ENCODE results near the gene SMARCA4.
A peak's percentile ranks its signal among the peaks of the same experiment; 100 is the strongest.

SMARCA4 gene

DNA sequence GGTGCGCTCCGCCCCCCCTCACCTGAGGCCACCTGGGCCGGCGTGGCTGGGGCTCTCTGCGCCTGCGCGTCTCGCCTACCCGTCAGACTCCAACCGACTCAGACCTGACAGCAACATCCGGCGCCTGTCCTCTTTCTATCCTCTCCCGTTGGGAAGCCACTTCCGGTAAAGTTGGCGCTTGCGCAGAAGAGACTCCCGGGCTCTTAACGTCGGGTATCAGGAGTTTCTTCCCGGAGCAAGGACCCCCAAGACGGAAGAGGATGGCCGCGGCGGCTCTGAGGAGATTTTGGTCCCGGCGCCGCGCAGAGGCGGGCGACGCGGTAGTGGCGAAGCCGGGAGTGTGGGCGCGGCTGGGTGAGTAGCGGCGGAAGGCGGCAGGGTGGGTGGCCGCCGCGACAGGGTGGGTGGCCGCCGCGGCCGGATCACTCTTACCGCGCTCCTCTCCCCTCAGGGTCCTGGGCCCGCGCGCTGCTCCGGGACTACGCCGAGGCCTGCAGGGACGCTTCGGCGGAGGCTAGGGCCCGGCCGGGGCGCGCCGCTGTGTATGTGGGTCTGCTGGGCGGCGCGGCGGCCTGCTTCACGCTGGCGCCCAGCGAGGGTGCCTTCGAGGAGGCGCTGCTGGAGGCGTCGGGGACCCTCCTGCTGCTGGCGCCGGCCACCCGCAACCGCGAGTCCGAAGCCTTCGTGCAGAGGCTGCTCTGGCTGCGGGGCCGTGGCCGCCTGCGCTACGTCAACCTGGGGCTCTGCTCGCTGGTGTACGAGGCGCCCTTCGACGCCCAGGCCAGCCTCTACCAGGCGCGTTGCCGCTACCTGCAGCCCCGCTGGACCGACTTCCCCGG lies 32.0 kb upstream of the SMARCA4 start, which contains the start of the genes TIMM29 and YIPF2:
TIMM29 (plus strand) TSS at position 249 of the 839 bp plus-strand sequence; CDS start at position 261, 12 bp downstream.
YIPF2 (minus strand) TSS at position 77 of the 839 bp plus-strand sequence. CDS start 229 bp downstream, outside the sequence.
- no CpG with 5 or more reads among the region's 96 CpGs for WGBS (ENCODE audit: extremely low coverage, insufficient coverage, insufficient read length)

DNA sequence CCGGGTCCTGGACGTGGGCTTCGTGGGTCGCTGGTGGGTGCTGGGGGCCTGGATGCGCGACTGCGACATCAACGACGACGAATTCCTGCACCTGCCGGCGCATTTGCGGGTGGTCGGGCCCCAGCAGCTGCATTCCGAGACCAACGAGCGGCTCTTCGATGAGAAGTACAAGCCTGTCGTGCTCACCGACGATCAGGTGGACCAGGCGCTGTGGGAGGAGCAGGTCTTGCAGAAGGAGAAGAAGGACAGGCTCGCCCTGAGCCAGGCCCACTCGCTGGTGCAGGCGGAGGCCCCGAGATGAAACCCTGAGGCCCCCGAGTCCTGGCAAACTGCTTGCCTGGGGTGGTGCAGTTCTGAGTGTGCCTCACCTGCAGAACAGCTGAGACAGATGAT lies 31.4 kb upstream of the SMARCA4 start:
- no peak for DNase-seq
- Histone ChIP-seq H4K8ac (ENCODE audit: low read depth, low read length) (peak overlapping the region; percentile 86), H2AK5ac (ENCODE audit: low read length) (peak overlapping the region; percentile 88)

More for the DNA sequence above, 32.0 kb upstream of the SMARCA4 start, which contains the start of the genes TIMM29 and YIPF2:
- Histone ChIP-seq H2BK12ac (ENCODE audit: low read length) (no peak within 1 kb of the TSS), H2AK5ac (ENCODE audit: low read length) (peak within 1 kb of the TSS; percentile 88), H3K18ac (ENCODE audit: low read length) (peak within 1 kb of the TSS; percentile 71), H4K91ac (ENCODE audit: low read depth, low read length) (peak within 1 kb of the TSS; percentile 84), H2BK5ac (ENCODE audit: low read depth, low read length, poor library complexity) (peak within 1 kb of the TSS; percentile 1), H3K9ac (ENCODE audit: low read length) (peak within 1 kb of the TSS; percentile 90), H3K27ac (ENCODE audit: low read depth, low read length) (no peak within 1 kb of the TSS), H3K4me1 (ENCODE audit: control insufficient read depth in 1 of 2, insufficient read depth in 2 of 2, low read length in 2 of 2) (peaks cover 7 to 16% of the 10 kb centered on the region in 2 experiments), H2AFZ (ENCODE audit: insufficient read depth, low read length, poor library complexity) (peak within 1 kb of the TSS; percentile 53), H3K4me3 (ENCODE audit: low read depth, low read length) (peak within 1 kb of the TSS; percentile 94), H3K4me2 (ENCODE audit: low read length) (peak within 1 kb of the TSS; percentile 92), H3K23ac (ENCODE audit: low read length) (no peak within 1 kb of the TSS), H3K27me3 (ENCODE audit: insufficient read depth, low read length) (no peaks in the 10 kb centered on the region), H3K79me1 (ENCODE audit: low read length) (peaks cover 11% of the 10 kb centered on the region), H3K9me3 (ENCODE audit: insufficient read depth, low read depth, low read length) (peaks cover 3% of the 10 kb centered on the region), H3K4ac (ENCODE audit: low read depth, low read length) (peak within 1 kb of the TSS; percentile 91), H3K14ac (ENCODE audit: low read length) (peak within 1 kb of the TSS; percentile 82), H4K8ac (ENCODE audit: low read depth, low read length) (peak within 1 kb of the TSS; percentile 89), H3K36me3 (ENCODE audit: control insufficient read depth in 1 of 2, insufficient read depth in 2 of 2, low read length in 2 of 2) (peaks cover 21 to 28% of the 10 kb centered on the region in 2 experiments), H4K12ac (ENCODE audit: low read depth, low read length) (peak within 1 kb of the TSS; percentile 87), H3K79me2 (ENCODE audit: control insufficient read depth, insufficient read depth, low read length, poor library complexity) (peaks cover 17% of the 10 kb centered on the region), H2BK120ac (ENCODE audit: insufficient read depth, low read length, poor library complexity) (peak within 1 kb of the TSS; percentile 32)
- DNase-seq: peak; percentile 98 to 100

DNA sequence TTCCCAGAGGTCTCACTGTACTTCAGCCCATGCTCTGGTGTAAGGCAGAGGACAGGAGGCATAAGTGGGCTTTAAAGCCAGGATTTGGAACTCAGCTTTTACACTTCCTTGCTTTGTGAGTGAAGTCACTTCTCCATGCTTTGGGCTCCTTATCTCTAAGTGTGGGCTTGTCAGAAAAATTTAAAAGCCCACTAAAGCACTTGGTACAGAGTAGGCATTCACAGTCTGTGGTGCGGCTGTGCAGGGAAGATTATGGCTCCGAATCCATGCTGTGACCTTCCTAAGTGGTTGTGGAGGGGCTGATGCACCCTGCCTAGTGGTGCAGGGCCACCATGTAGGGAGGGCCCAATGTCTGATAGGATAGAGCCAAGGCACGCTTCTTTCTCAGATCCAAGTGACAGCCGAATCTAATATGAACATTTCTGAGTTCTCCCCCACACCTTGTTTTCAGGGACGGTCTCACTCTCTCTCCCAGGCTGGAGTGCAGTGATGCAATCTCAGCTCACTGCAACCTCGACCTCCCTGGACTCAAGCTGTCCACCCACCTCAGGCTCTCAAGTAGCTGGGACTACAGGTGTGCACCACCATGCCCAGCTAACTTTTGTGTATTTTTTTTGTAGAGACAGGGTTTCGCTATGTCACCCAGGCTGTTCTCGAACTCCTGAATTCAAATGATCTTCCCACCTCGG lies 25.3 kb upstream of the SMARCA4 start:
- DNase-seq: no peak
- Histone ChIP-seq H4K12ac (ENCODE audit: low read depth, low read length) (no peak overlapping the region), H2BK120ac (ENCODE audit: insufficient read depth, low read length, poor library complexity) (no peak overlapping the region), H4K91ac (ENCODE audit: low read depth, low read length) (no peak overlapping the region), H3K14ac (ENCODE audit: low read length) (no peak overlapping the region), H3K79me2 (ENCODE audit: control insufficient read depth, insufficient read depth, low read length, poor library complexity) (no peaks in the 10 kb centered on the region), H3K36me3 (ENCODE audit: control insufficient read depth in 1 of 2, insufficient read depth in 2 of 2, low read length in 2 of 2) (peaks cover 2 to 5% of the 10 kb centered on the region in 2 experiments), H2BK12ac (ENCODE audit: low read length) (no peak overlapping the region), H3K4me2 (ENCODE audit: low read length) (no peak overlapping the region), H3K9ac (ENCODE audit: low read length) (no peak overlapping the region), H3K27ac (ENCODE audit: low read depth, low read length) (no peak overlapping the region), H2AK5ac (ENCODE audit: low read length) (no peak overlapping the region), H3K4me3 (ENCODE audit: low read depth, low read length) (no peak overlapping the region), H3K27me3 (ENCODE audit: insufficient read depth, low read length) (no peaks in the 10 kb centered on the region), H2BK5ac (ENCODE audit: low read depth, low read length, poor library complexity) (no peak overlapping the region), H3K4me1 (ENCODE audit: control insufficient read depth in 1 of 2, insufficient read depth in 2 of 2, low read length in 2 of 2) (peaks cover 4 to 7% of the 10 kb centered on the region in 2 experiments), H3K79me1 (ENCODE audit: low read length) (no peaks in the 10 kb centered on the region), H3K23ac (ENCODE audit: low read length) (no peak overlapping the region), H4K8ac (ENCODE audit: low read depth, low read length) (no peak overlapping the region), H3K18ac (ENCODE audit: low read length) (no peak overlapping the region), H2AFZ (ENCODE audit: insufficient read depth, low read length, poor library complexity) (no peak overlapping the region), H3K9me3 (ENCODE audit: insufficient read depth, low read depth, low read length) (no peaks in the 10 kb centered on the region), H3K4ac (ENCODE audit: low read depth, low read length) (no peak overlapping the region)
- WGBS (ENCODE audit: extremely low coverage, insufficient coverage, insufficient read length): no CpG with 5 or more reads among the region's 9 CpGs

More for the DNA sequence above, 31.4 kb upstream of the SMARCA4 start:
- peaks cover 17% of the 10 kb centered on the region for H3K79me2 ChIP-seq (ENCODE audit: control insufficient read depth, insufficient read depth, low read length, poor library complexity)
- no peak overlapping the region for H2BK12ac ChIP-seq (ENCODE audit: low read length)
- H3K4me1 ChIP-seq (ENCODE audit: control insufficient read depth in 1 of 2, insufficient read depth in 2 of 2, low read length in 2 of 2): peaks cover 7 to 16% of the 10 kb centered on the region in 2 experiments
- no peak overlapping the region for H2BK5ac ChIP-seq (ENCODE audit: low read depth, low read length, poor library complexity)
- peaks cover 3% of the 10 kb centered on the region for H3K9me3 ChIP-seq (ENCODE audit: insufficient read depth, low read depth, low read length)
- H3K36me3 ChIP-seq (ENCODE audit: control insufficient read depth in 1 of 2, insufficient read depth in 2 of 2, low read length in 2 of 2): peaks cover 14 to 22% of the 10 kb centered on the region in 2 experiments
- no peak overlapping the region for H3K27ac ChIP-seq (ENCODE audit: low read depth, low read length)
- no CpG with 5 or more reads among the region's 27 CpGs for WGBS (ENCODE audit: extremely low coverage, insufficient coverage, insufficient read length)
- no peak overlapping the region for H3K23ac ChIP-seq (ENCODE audit: low read length)
- peak overlapping the region; percentile 41 for H4K91ac ChIP-seq (ENCODE audit: low read depth, low read length)
- H3K4me2 ChIP-seq (ENCODE audit: low read length): peak overlapping the region; percentile 92
- peak overlapping the region; percentile 71 for H3K18ac ChIP-seq (ENCODE audit: low read length)
- H3K4me3 ChIP-seq (ENCODE audit: low read depth, low read length): peak overlapping the region; percentile 94
- H3K9ac ChIP-seq (ENCODE audit: low read length): peak overlapping the region; percentile 84
- peak overlapping the region; percentile 87 for H4K12ac ChIP-seq (ENCODE audit: low read depth, low read length)
- peak overlapping the region; percentile 78 for H3K14ac ChIP-seq (ENCODE audit: low read length)
- H3K27me3 ChIP-seq (ENCODE audit: insufficient read depth, low read length): no peaks in the 10 kb centered on the region
- peak overlapping the region; percentile 53 for H2AFZ ChIP-seq (ENCODE audit: insufficient read depth, low read length, poor library complexity)
- peak overlapping the region; percentile 10 for H2BK120ac ChIP-seq (ENCODE audit: insufficient read depth, low read length, poor library complexity)
- peaks cover 11% of the 10 kb centered on the region for H3K79me1 ChIP-seq (ENCODE audit: low read length)
- H3K4ac ChIP-seq (ENCODE audit: low read depth, low read length): peak overlapping the region; percentile 87

DNA sequence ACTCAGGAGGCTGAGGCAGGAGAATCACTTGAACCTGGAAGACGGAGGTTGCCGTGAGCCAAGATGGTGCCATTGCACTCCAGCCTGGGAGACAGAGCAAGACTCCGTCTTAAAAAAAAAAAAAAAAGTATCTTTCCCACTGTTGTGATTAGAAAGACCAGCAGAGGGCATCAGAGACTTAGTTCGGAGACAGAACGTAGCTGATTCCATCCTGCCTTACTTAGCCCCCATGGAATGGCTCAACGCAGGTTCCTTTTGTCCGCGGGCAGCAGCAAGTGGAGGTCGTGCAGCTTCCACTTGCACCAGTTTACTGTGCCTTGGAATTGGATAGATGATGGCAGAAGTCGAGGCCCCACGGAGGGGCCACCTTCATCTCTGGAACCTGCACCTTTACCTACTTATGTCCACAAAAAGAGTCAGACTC lies 24.2 kb upstream of the SMARCA4 start:
- Histone ChIP-seq H2BK12ac (ENCODE audit: low read length) (no peak overlapping the region), H3K14ac (ENCODE audit: low read length) (no peak overlapping the region), H3K23ac (ENCODE audit: low read length) (no peak overlapping the region), H3K79me2 (ENCODE audit: control insufficient read depth, insufficient read depth, low read length, poor library complexity) (no peaks in the 10 kb centered on the region), H3K79me1 (ENCODE audit: low read length) (no peaks in the 10 kb centered on the region), H2BK120ac (ENCODE audit: insufficient read depth, low read length, poor library complexity) (peak overlapping the region; percentile 46), H3K18ac (ENCODE audit: low read length) (no peak overlapping the region), H2AFZ (ENCODE audit: insufficient read depth, low read length, poor library complexity) (peak overlapping the region; percentile 77), H4K12ac (ENCODE audit: low read depth, low read length) (peak overlapping the region; percentile 72), H3K9ac (ENCODE audit: low read length) (no peak overlapping the region), H4K91ac (ENCODE audit: low read depth, low read length) (no peak overlapping the region), H2BK5ac (ENCODE audit: low read depth, low read length, poor library complexity) (no peak overlapping the region), H3K4me3 (ENCODE audit: low read depth, low read length) (no peak overlapping the region), H3K27ac (ENCODE audit: low read depth, low read length) (no peak overlapping the region), H3K27me3 (ENCODE audit: insufficient read depth, low read length) (no peaks in the 10 kb centered on the region), H3K36me3 (ENCODE audit: control insufficient read depth in 1 of 2, insufficient read depth in 2 of 2, low read length in 2 of 2) (peaks cover 0 to 3% of the 10 kb centered on the region in 2 experiments), H2AK5ac (ENCODE audit: low read length) (no peak overlapping the region), H3K4me1 (ENCODE audit: control insufficient read depth in 1 of 2, insufficient read depth in 2 of 2, low read length in 2 of 2) (peaks cover 4 to 7% of the 10 kb centered on the region in 2 experiments), H3K4ac (ENCODE audit: low read depth, low read length) (no peak overlapping the region), H3K9me3 (ENCODE audit: insufficient read depth, low read depth, low read length) (no peaks in the 10 kb centered on the region), H4K8ac (ENCODE audit: low read depth, low read length) (peak overlapping the region; percentile 85), H3K4me2 (ENCODE audit: low read length) (no peak overlapping the region)
- peak; percentile 62 to 93 for DNase-seq
- whole genome bisulfite sequencing (ENCODE audit: extremely low coverage, insufficient coverage, insufficient read length): no CpG with 5 or more reads among the region's 11 CpGs

Measured in trophoblast cell (in vitro differentiated cells and primary cell).